Fibroblast of villous mesenchyme (primary cell): ENCODE data around the gene MYL12A. TPM values are rescaled to one million over a fixed set of nuclear protein-coding genes. Genes with fewer than 3 reads are reported as not detected.

Experiments used
- DNase-seq: peaks from one replicate; pipeline ENCODE4 v3.0.0-alpha.2; 2010; ENCODE audit warnings: low read depth
- H3K4me3 ChIP-seq: 2 replicates; pipeline ENCODE4 v1.5.1; 2011; ENCODE audit warnings: low read depth, mild to moderate bottlenecking, low read length
- CTCF ChIP-seq: IDR thresholded peaks from 2 replicates; pipeline ENCODE4 v1.5.1; 2012; ENCODE audit warnings: low read depth, mild to moderate bottlenecking, low read length; ENCODE audit not compliant: insufficient read depth
- total RNA-seq: library from RNA; depleted of rRNA; stranded (reverse); fragments of >200 nt; gene quantifications from 2 replicates; pipeline ENCODE4 v1.2.3, GENCODE V29; 2012

The MYL12A gene
- total RNA-seq, 1 donor = 1,222 TPM

GRCh38 chr18:3211236-3211992 lies 36.2 kb upstream of the MYL12A start:
- no peak for TF ChIP-seq CTCF
- DNase-seq = peak; percentile 48
- no peak overlapping the region for H3K4me3 ChIP-seq

- no peak for DNase-seq
- no peak for TF ChIP-seq CTCF
- no peak overlapping the region for H3K4me3 ChIP-seq
Observed at GRCh38 chr18:3212657-3213056, 34.9 kb upstream of the MYL12A start.

GRCh38 chr18:3213300-3214059 lies 34.1 kb upstream of the MYL12A start:
- DNase-seq = no peak
- H3K4me3 ChIP-seq = no peak overlapping the region
- no peak for TF ChIP-seq CTCF

GRCh38 chr18:3214855-3215637 lies 32.6 kb upstream of the MYL12A start:
- DNase-seq = no peak
- H3K4me3 ChIP-seq = no peak overlapping the region
- TF ChIP-seq CTCF = no peak

GRCh38 chr18:3216987-3217386 lies 30.6 kb upstream of the MYL12A start:
- DNase-seq = no peak
- no peak for TF ChIP-seq CTCF
- no peak overlapping the region for H3K4me3 ChIP-seq

GRCh38 chr18:3217948-3218647 lies 29.5 kb upstream of the MYL12A start:
- no peak for TF ChIP-seq CTCF
- no peak overlapping the region for H3K4me3 ChIP-seq
- DNase-seq = no peak
